IPS-20b (cell line): Measurements from ENCODE around the gene RRAS2.

Source experiments
- H3K27ac ChIP-seq: one replicate; pipeline ENCODE4 v1.5.1; 2013; ENCODE audit warnings: low read length
- H3K27me3 ChIP-seq: 2 replicates; pipeline ENCODE4 v1.6.1; 2013; ENCODE audit warnings: mild to moderate bottlenecking, low read length, inconsistent platforms; ENCODE audit not compliant: insufficient read depth
- H3K36me3 ChIP-seq: 2 replicates; pipeline ENCODE4 v1.6.1; 2013; ENCODE audit warnings: low read depth, mild to moderate bottlenecking, inconsistent platforms, low read length, moderate library complexity; ENCODE audit not compliant: insufficient read depth
- H3K4me1 ChIP-seq: 2 replicates; pipeline ENCODE4 v1.6.1; 2013; ENCODE audit warnings: mild to moderate bottlenecking, control low read depth, inconsistent platforms, low read length, moderate library complexity; ENCODE audit not compliant: insufficient read depth
- H3K4me3 ChIP-seq: 2 replicates; pipeline ENCODE4 v1.5.1; 2013; ENCODE audit warnings: mild to moderate bottlenecking, low read length, inconsistent platforms
- H3K9ac ChIP-seq: 2 replicates; pipeline ENCODE4 v1.6.1; 2013; ENCODE audit warnings: low read depth, mild to moderate bottlenecking, inconsistent platforms, low read length, moderate library complexity
- H3K9me3 ChIP-seq: 2 replicates; pipeline ENCODE4 v1.6.1; 2013; ENCODE audit warnings: mild to moderate bottlenecking, low read depth, low read length, inconsistent platforms; ENCODE audit not compliant: insufficient read depth

The RRAS2 gene

GRCh38 chr11:14384338-14384737 is 25.4 kb upstream of the RRAS2 start:
- Histone ChIP-seq H3K9me3 (no peaks in the 10 kb centered on the region), H3K36me3 (no peaks in the 10 kb centered on the region), H3K9ac (no peak overlapping the region), H3K27me3 (peaks cover 43% of the 10 kb centered on the region), H3K4me3 (no peak overlapping the region), H3K4me1 (peaks cover 17% of the 10 kb centered on the region; the same call in 1 of the 2 replicates), H3K27ac (no peak overlapping the region)

- H3K27me3 ChIP-seq, result peaks cover 44% of the 10 kb centered on the region
- no peaks in the 10 kb centered on the region for H3K9me3 ChIP-seq
- no peak overlapping the region for H3K9ac ChIP-seq
- no peak overlapping the region for H3K27ac ChIP-seq
- H3K4me1 ChIP-seq, result peaks cover 11% of the 10 kb centered on the region; the same call in 1 of the 2 replicates
- H3K4me3 ChIP-seq, result no peak overlapping the region
- no peaks in the 10 kb centered on the region for H3K36me3 ChIP-seq
These were observed 23.0 kb upstream of the RRAS2 start for GRCh38 chr11:14381968-14382367.

GRCh38 chr11:14380947-14381561 is 22.1 kb upstream of the RRAS2 start:
- H3K4me3 ChIP-seq, result peak overlapping the region; percentile 75
- peaks cover 44% of the 10 kb centered on the region for H3K27me3 ChIP-seq
- no peaks in the 10 kb centered on the region for H3K9me3 ChIP-seq
- H3K4me1 ChIP-seq, result peaks cover 4% of the 10 kb centered on the region; the same call in 1 of the 2 replicates
- 0 out of 2 replicates have a peak overlapping the region, but pooled peaks have one; percentile 66 for H3K9ac ChIP-seq
- no peaks in the 10 kb centered on the region for H3K36me3 ChIP-seq
- H3K27ac ChIP-seq, result no peak overlapping the region

- Histone ChIP-seq H3K4me1 (peaks cover 4% of the 10 kb centered on the region; the same call in 1 of the 2 replicates), H3K27ac (no peak overlapping the region), H3K27me3 (peaks cover 44% of the 10 kb centered on the region), H3K4me3 (peak overlapping the region; percentile 75), H3K9me3 (no peaks in the 10 kb centered on the region), H3K9ac (no peak overlapping the region), H3K36me3 (no peaks in the 10 kb centered on the region)
These were observed 21.3 kb upstream of the RRAS2 start for GRCh38 chr11:14380125-14380936.

- Histone ChIP-seq H3K27me3 (peaks cover 40% of the 10 kb centered on the region), H3K36me3 (no peaks in the 10 kb centered on the region), H3K4me3 (no peak overlapping the region), H3K27ac (no peak overlapping the region), H3K9me3 (no peaks in the 10 kb centered on the region), H3K4me1 (peaks cover 4% of the 10 kb centered on the region; the same call in 1 of the 2 replicates), H3K9ac (no peak overlapping the region)
These were observed 19.2 kb upstream of the RRAS2 start for GRCh38 chr11:14378171-14378570.

GRCh38 chr11:14376920-14377319 is 17.9 kb upstream of the RRAS2 start:
- Histone ChIP-seq H3K27ac (no peak overlapping the region), H3K27me3 (peaks cover 27% of the 10 kb centered on the region), H3K36me3 (no peaks in the 10 kb centered on the region), H3K9me3 (no peaks in the 10 kb centered on the region), H3K4me1 (peaks cover 4% of the 10 kb centered on the region; the same call in 1 of the 2 replicates), H3K4me3 (no peak overlapping the region), H3K9ac (no peak overlapping the region)

GRCh38 chr11:14374922-14375830 is 16.2 kb upstream of the RRAS2 start:
- Histone ChIP-seq H3K9me3 (no peaks in the 10 kb centered on the region), H3K9ac (no peak overlapping the region), H3K36me3 (no peaks in the 10 kb centered on the region), H3K4me3 (no peak overlapping the region), H3K27ac (no peak overlapping the region), H3K27me3 (peaks cover 10% of the 10 kb centered on the region), H3K4me1 (peaks cover 4% of the 10 kb centered on the region; the same call in 1 of the 2 replicates)

GRCh38 chr11:14373941-14374646 is 15.1 kb upstream of the RRAS2 start:
- Histone ChIP-seq H3K4me1 (peaks cover 4% of the 10 kb centered on the region; the same call in 1 of the 2 replicates), H3K36me3 (no peaks in the 10 kb centered on the region), H3K9ac (no peak overlapping the region), H3K4me3 (no peak overlapping the region), H3K27me3 (no peaks in the 10 kb centered on the region), H3K9me3 (no peaks in the 10 kb centered on the region), H3K27ac (no peak overlapping the region)

GRCh38 chr11:14372011-14372410 is 13.0 kb upstream of the RRAS2 start:
- Histone ChIP-seq H3K27ac (no peak overlapping the region), H3K36me3 (no peaks in the 10 kb centered on the region), H3K9ac (no peak overlapping the region), H3K27me3 (no peaks in the 10 kb centered on the region), H3K4me3 (no peak overlapping the region), H3K4me1 (peaks cover 4% of the 10 kb centered on the region; the same call in 1 of the 2 replicates), H3K9me3 (no peaks in the 10 kb centered on the region)

- Histone ChIP-seq H3K4me1 (peaks cover 4% of the 10 kb centered on the region; the same call in 1 of the 2 replicates), H3K4me3 (no peak overlapping the region), H3K27me3 (no peaks in the 10 kb centered on the region), H3K9ac (no peak overlapping the region), H3K36me3 (no peaks in the 10 kb centered on the region), H3K9me3 (no peaks in the 10 kb centered on the region), H3K27ac (no peak overlapping the region)
These were observed 12.3 kb upstream of the RRAS2 start for GRCh38 chr11:14371249-14371648.

- H3K9me3 ChIP-seq, result no peaks in the 10 kb centered on the region
- no peak overlapping the region for H3K27ac ChIP-seq
- H3K4me3 ChIP-seq, result no peak overlapping the region
These were observed 11.5 kb upstream of the RRAS2 start for GRCh38 chr11:14370496-14370895.

More at GRCh38 chr11:14370496-14370895, 11.5 kb upstream of the RRAS2 start:
- Histone ChIP-seq H3K36me3 (no peaks in the 10 kb centered on the region), H3K27me3 (no peaks in the 10 kb centered on the region), H3K4me1 (peaks cover 4% of the 10 kb centered on the region; the same call in 1 of the 2 replicates), H3K9ac (no peak overlapping the region)
